ENCODE measurements around the gene MYLK.

Gene MYLK

DNA sequence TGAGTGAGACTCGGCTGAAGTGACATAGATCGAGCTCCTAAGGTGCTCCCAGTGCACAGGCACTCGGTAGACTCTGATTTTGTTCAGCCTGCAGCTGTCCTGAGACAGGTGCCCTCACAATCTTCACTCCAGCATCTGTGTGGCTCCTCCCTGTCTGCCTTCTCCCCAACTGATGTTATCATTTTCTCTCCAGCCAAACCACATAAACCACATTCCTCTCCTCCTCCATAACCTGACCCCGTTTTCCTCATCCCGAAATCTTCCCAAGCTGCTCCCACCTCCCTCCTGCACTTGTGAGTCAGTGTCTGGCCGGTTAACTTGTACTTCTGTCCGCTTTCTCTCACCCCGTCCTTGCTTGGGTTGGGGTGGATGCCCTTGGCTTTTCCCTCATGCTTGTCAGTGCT, 206.0 kb downstream of the MYLK start:
- no peaks in the 10 kb centered on the region for H3K9me2 ChIP-seq (replicated peaks; ENCODE audit: low read depth, low read length)
- H3K9me3 ChIP-seq (ENCODE audit: insufficient read depth, low read depth, low read length): no peaks in the 10 kb centered on the region

DNA sequence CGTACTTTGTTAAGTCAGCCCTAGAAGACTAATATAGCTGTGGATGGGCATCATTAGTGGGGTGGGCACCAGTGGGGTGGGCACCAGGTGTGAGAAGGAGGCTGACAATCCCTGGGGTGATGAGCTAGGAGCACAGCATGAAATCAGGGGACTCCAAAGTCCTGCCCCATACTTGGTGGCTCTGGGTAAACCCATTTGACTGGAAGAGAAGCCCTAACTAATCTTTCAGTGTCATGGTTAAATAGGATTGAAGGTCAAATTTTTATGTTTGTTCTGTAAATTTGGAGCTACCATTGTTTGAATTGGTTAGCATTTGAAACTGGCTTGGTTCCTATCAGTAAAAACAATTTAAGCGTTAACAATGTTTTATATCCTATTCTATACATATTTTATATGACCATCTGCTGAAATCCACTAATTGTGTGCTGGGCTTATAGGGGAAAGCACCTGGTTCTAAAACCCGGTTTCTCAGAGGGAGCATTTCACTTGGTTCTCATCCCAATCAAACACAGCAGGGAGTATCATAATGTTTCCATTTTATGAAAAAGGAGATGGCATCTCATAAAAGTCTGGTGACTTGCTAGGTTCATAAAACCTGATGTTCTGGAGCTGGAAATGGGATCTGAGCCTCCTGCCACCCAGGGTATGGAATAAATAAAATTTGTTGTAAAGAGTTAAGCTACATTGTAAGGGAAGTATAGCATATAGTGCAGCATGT, 211.5 kb downstream of the MYLK start:
- Histone ChIP-seq H3K27me3 (ENCODE audit: insufficient read depth, low read length, poor library complexity, severe bottlenecking) (no peaks in the 10 kb centered on the region), H3K4me1 (ENCODE audit: insufficient read depth, low read length, poor library complexity, severe bottlenecking) (peaks cover 12% of the 10 kb centered on the region)

More for the DNA sequence above, 206.0 kb downstream of the MYLK start:
- Histone ChIP-seq H3K27me3 (ENCODE audit: insufficient read depth, low read length, poor library complexity, severe bottlenecking) (no peaks in the 10 kb centered on the region), H3K4me2 (ENCODE audit: low read depth, low read length, poor library complexity, severe bottlenecking) (no peak overlapping the region), H3F3A (ENCODE audit: low read depth) (no peaks in the 10 kb centered on the region), H3K36me3 (ENCODE audit: insufficient read depth, low read length) (no peaks in the 10 kb centered on the region), H3K9ac (ENCODE audit: low read depth, low read length, poor library complexity, severe bottlenecking) (no peak overlapping the region), H4K20me1 (ENCODE audit: insufficient read depth, low read length, poor library complexity, severe bottlenecking) (no peaks in the 10 kb centered on the region), H3K79me2 (ENCODE audit: insufficient read depth, low read length) (no peaks in the 10 kb centered on the region), H3K4me1 (ENCODE audit: insufficient read depth, low read length, poor library complexity, severe bottlenecking) (no peaks in the 10 kb centered on the region), H3K4me3 (ENCODE audit: low read length, poor library complexity, severe bottlenecking) (no peak overlapping the region), H2AFZ (ENCODE audit: low read length) (no peak overlapping the region)
- TF ChIP-seq, protein P1, sequence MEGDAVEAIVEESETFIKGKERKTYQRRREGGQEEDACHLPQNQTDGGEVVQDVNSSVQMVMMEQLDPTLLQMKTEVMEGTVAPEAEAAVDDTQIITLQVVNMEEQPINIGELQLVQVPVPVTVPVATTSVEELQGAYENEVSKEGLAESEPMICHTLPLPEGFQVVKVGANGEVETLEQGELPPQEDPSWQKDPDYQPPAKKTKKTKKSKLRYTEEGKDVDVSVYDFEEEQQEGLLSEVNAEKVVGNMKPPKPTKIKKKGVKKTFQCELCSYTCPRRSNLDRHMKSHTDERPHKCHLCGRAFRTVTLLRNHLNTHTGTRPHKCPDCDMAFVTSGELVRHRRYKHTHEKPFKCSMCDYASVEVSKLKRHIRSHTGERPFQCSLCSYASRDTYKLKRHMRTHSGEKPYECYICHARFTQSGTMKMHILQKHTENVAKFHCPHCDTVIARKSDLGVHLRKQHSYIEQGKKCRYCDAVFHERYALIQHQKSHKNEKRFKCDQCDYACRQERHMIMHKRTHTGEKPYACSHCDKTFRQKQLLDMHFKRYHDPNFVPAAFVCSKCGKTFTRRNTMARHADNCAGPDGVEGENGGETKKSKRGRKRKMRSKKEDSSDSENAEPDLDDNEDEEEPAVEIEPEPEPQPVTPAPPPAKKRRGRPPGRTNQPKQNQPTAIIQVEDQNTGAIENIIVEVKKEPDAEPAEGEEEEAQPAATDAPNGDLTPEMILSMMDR (conservative IDR thresholded peaks at IDR 0.05; ENCODE audit: low read length): no peak
- no peak for TF ChIP-seq EZH2phosphoT487 (IDR thresholded peaks at IDR 0.05; ENCODE audit: borderline replicate concordance)

DNA sequence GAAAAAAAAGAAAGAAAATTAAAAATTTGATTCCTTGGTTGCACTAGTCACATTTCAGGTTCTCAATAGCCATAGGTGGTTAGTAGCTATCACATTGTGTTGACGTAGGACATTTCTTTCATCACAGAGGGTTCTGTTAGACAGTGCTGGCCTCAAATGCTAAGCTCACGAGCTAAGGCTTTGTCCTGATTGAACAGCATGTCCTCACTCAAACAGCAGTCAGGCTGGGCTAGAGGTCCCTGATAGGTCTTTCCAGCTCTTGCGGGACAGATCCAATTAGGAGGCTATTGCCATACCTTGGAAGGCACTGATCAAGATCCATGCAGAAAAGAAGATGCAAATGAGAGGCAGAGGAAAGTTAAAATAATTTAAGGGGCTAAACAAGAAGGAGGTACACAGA, 213.4 kb downstream of the MYLK start:
- H3K27me3 ChIP-seq (ENCODE audit: insufficient read depth, low read length, poor library complexity, severe bottlenecking): no peaks in the 10 kb centered on the region
- H3K36me3 ChIP-seq (ENCODE audit: insufficient read depth, low read length): no peaks in the 10 kb centered on the region; the same call in 1 of the 2 replicates
- H3K9me3 ChIP-seq (ENCODE audit: insufficient read depth, low read depth, low read length): no peaks in the 10 kb centered on the region
- no peak overlapping the region for H2AFZ ChIP-seq (ENCODE audit: low read length)
- no peak overlapping the region for H3K4me3 ChIP-seq (ENCODE audit: low read length, poor library complexity, severe bottlenecking)
- H3K4me2 ChIP-seq (ENCODE audit: low read depth, low read length, poor library complexity, severe bottlenecking): no peak overlapping the region
- no peaks in the 10 kb centered on the region for H3K9me2 ChIP-seq (replicated peaks; ENCODE audit: low read depth, low read length)
- H3F3A ChIP-seq (ENCODE audit: low read depth): 0 out of 2 replicates have a peak, but pooled peaks cover 7% of the 10 kb centered on the region
- TF ChIP-seq EZH2phosphoT487 (IDR thresholded peaks at IDR 0.05; ENCODE audit: borderline replicate concordance): no peak
- TF ChIP-seq, protein P1 (conservative IDR thresholded peaks at IDR 0.05; ENCODE audit: low read length): no peak
- H3K79me2 ChIP-seq (ENCODE audit: insufficient read depth, low read length): no peaks in the 10 kb centered on the region
- no peak overlapping the region for H3K9ac ChIP-seq (ENCODE audit: low read depth, low read length, poor library complexity, severe bottlenecking)
- H4K20me1 ChIP-seq (ENCODE audit: insufficient read depth, low read length, poor library complexity, severe bottlenecking): no peaks in the 10 kb centered on the region
- H3K4me1 ChIP-seq (ENCODE audit: insufficient read depth, low read length, poor library complexity, severe bottlenecking): peaks cover 22% of the 10 kb centered on the region

More for the DNA sequence above, 211.5 kb downstream of the MYLK start:
- Histone ChIP-seq H3K79me2 (ENCODE audit: insufficient read depth, low read length) (no peaks in the 10 kb centered on the region), H2AFZ (ENCODE audit: low read length) (no peak overlapping the region), H3K9me3 (ENCODE audit: insufficient read depth, low read depth, low read length) (no peaks in the 10 kb centered on the region), H3K36me3 (ENCODE audit: insufficient read depth, low read length) (no peaks in the 10 kb centered on the region), H3K9me2 (replicated peaks; ENCODE audit: low read depth, low read length) (no peaks in the 10 kb centered on the region), H4K20me1 (ENCODE audit: insufficient read depth, low read length, poor library complexity, severe bottlenecking) (no peaks in the 10 kb centered on the region), H3K9ac (ENCODE audit: low read depth, low read length, poor library complexity, severe bottlenecking) (no peak overlapping the region), H3K4me3 (ENCODE audit: low read length, poor library complexity, severe bottlenecking) (no peak overlapping the region), H3K4me2 (ENCODE audit: low read depth, low read length, poor library complexity, severe bottlenecking) (no peak overlapping the region), H3F3A (ENCODE audit: low read depth) (0 out of 2 replicates have a peak, but pooled peaks cover 5% of the 10 kb centered on the region)
- no peak for TF ChIP-seq EZH2phosphoT487 (IDR thresholded peaks at IDR 0.05; ENCODE audit: borderline replicate concordance)
- TF ChIP-seq, protein P1 (conservative IDR thresholded peaks at IDR 0.05; ENCODE audit: low read length): no peak

All from Loucy (cell line).